Adrenal gland (tissue), 5 donors: Measurements from ENCODE around the gene SEPTIN2.

Experiments used
- CTCF ChIP-seq, 6 experiments: fragments of 450-650 bp in 4 of 6; fragments of 200-600 bp in 2 of 6; sonication (generic) in 1 of 6; IDR thresholded peaks; 1 replicate in 5 of 6; 2 replicates in 1 of 6; pipeline versions ENCODE4 v1.5.1 to v1.8.0; 2016 to 2021; ENCODE audit warnings: antibody characterized with exemption in 6 of 6, mild to moderate bottlenecking in 2 of 6, moderate library complexity in 1 of 6
- POLR2A ChIP-seq, 2 donors: fragments of 450-650 bp; IDR thresholded peaks; one replicate each; pipeline ENCODE4 v1.6.1; 2017; ENCODE audit warnings: antibody characterized with exemption in 2 of 2, mild to moderate bottlenecking in 2 of 2, moderate library complexity in 1 of 2
- donor health status: DM: no; HTN: no; CAD: no.

GRCh38 chr2:241289053-241289452 is 26.7 kb upstream of the SEPTIN2 start:
- TF ChIP-seq CTCF (IDR thresholded peaks at IDR 0.05) (no peak), POLR2A (IDR thresholded peaks at IDR 0.05) (no peak)
